ENCODE measurements around the gene ALDH3B2.

ALDH3B2 gene

DNA sequence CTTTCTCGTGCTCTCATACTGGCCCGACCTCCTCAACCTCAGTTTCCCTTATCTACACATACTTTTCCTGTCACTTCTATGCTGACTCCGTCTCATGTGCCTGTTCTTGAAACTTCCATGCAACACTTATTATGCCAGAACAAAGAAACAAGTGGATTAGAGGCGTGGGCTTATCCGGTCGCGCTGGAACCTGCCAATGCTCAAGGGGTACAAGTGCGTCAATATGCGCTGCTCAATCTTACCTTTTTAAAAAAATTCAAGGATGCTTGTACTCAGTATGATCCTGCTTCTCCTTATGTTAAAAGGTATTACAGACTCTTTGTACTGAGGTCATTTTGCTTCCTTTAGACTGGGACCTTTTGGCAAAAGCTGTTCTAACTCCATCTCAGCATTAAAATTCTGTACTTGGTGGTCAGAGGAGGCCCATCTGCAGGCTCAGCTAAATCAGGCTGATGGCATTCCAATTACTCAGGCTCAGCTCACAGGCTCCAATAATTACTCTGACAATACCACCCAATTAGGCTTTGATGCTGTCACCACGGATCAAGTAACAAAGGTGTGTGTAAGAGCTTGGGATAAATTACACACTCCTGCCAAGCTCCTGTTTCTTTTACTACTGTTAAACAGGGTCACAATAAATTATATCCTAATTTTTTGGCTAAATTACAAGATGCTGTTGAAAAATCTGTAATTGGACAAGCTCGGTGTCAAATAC lies 26.3 kb upstream of the ALDH3B2 start:
- WGBS (ENCODE audit: insufficient coverage, insufficient read length): no CpG with 5 or more reads among the region's 11 CpGs
- H3K27me3 ChIP-seq (ENCODE audit: control insufficient read depth, insufficient read depth, low read length): no peaks in the 10 kb centered on the region
- no peaks in the 10 kb centered on the region for H3K9me3 ChIP-seq (ENCODE audit: control insufficient read depth, insufficient read depth, low read length)
- DNase-seq (ENCODE audit: low read depth, low spot score): no peak
- no peak overlapping the region for H3K4me3 ChIP-seq (ENCODE audit: low read length)
- no peak overlapping the region for H3K27ac ChIP-seq (ENCODE audit: low read length)
- H3K36me3 ChIP-seq (ENCODE audit: control insufficient read depth, insufficient read depth, low read length): no peaks in the 10 kb centered on the region
- no peaks in the 10 kb centered on the region for H3K4me1 ChIP-seq (ENCODE audit: control insufficient read depth, insufficient read depth, low read length)

DNA sequence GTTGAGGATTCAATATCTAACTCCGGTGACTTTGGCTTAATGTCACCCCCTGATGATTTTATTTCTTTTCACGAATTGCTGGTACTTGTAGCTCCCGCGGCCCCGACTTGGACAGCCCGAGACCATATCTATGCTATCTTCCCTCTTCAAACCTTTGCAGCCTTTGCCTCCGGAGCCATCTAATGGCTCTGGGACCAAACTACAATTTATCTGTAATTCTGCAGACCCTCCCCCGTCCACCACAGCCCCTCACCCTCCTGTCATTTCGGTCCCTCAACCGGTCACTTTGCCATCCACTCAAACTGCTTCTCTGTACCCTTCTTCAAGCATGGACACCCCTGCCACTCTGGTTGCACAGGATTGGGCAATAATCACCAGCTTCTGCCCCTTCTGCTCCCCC lies 25.7 kb upstream of the ALDH3B2 start:
- DNase-seq (ENCODE audit: low read depth, low spot score): no peak
- no peaks in the 10 kb centered on the region for H3K27me3 ChIP-seq (ENCODE audit: control insufficient read depth, insufficient read depth, low read length)
- H3K4me3 ChIP-seq (ENCODE audit: low read length): no peak overlapping the region
- WGBS (ENCODE audit: insufficient coverage, insufficient read length): no CpG with 5 or more reads among the region's 10 CpGs
- no peak overlapping the region for H3K27ac ChIP-seq (ENCODE audit: low read length)
- no peaks in the 10 kb centered on the region for H3K4me1 ChIP-seq (ENCODE audit: control insufficient read depth, insufficient read depth, low read length)
- no peaks in the 10 kb centered on the region for H3K9me3 ChIP-seq (ENCODE audit: control insufficient read depth, insufficient read depth, low read length)
- no peaks in the 10 kb centered on the region for H3K36me3 ChIP-seq (ENCODE audit: control insufficient read depth, insufficient read depth, low read length)

DNA sequence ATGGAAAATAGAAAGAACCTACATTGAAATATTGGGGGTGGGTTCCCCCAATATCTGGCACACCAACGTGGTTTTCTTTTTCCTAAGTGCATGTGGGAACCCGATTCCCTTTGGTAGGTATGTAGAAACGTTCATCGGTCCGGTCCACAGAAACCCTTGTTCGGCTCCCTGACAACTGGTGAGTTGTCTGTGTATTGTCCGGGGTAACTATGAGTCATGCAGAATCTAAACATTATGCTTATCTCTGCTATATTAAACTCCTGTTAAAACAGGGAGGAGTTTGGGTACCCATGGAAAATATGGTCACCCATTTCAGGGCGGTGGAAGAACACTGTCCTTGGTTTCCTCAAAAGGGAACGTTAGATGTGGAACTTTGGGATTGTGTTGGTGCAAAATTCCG lies 25.1 kb upstream of the ALDH3B2 start:
- H3K36me3 ChIP-seq (ENCODE audit: control insufficient read depth, insufficient read depth, low read length): no peaks in the 10 kb centered on the region
- no peak overlapping the region for H3K4me3 ChIP-seq (ENCODE audit: low read length)
- DNase-seq (ENCODE audit: low read depth, low spot score): no peak
- H3K27me3 ChIP-seq (ENCODE audit: control insufficient read depth, insufficient read depth, low read length): no peaks in the 10 kb centered on the region
- no CpG with 5 or more reads among the region's 10 CpGs for WGBS (ENCODE audit: insufficient coverage, insufficient read length)
- no peak overlapping the region for H3K27ac ChIP-seq (ENCODE audit: low read length)
- no peaks in the 10 kb centered on the region for H3K4me1 ChIP-seq (ENCODE audit: control insufficient read depth, insufficient read depth, low read length)
- H3K9me3 ChIP-seq (ENCODE audit: control insufficient read depth, insufficient read depth, low read length): no peaks in the 10 kb centered on the region

DNA sequence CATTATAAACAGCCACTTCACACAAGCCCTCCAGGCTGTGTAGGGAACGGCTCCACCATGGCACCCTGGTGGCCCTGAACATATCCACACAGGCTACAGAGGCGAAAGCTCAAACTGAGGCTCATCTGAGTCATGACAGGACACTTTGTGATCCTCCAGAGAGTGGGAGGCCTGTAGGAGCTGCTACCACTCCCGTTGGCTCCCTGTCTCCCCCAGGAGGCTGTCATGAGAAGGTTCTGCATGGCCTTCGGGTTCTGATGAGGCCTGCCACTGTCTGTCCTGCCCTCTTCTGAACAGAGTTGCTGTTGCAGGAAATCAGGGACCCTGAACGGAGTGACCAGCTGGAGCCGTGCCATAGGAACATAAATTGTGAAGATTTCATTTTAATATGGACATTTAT lies 23.8 kb upstream of the ALDH3B2 start:
- H3K27ac ChIP-seq (ENCODE audit: low read length): no peak overlapping the region
- H3K4me3 ChIP-seq (ENCODE audit: low read length): no peak overlapping the region
- WGBS (ENCODE audit: insufficient coverage, insufficient read length): no CpG with 5 or more reads among the region's 6 CpGs
- no peaks in the 10 kb centered on the region for H3K4me1 ChIP-seq (ENCODE audit: control insufficient read depth, insufficient read depth, low read length)
- no peaks in the 10 kb centered on the region for H3K36me3 ChIP-seq (ENCODE audit: control insufficient read depth, insufficient read depth, low read length)
- H3K27me3 ChIP-seq (ENCODE audit: control insufficient read depth, insufficient read depth, low read length): no peaks in the 10 kb centered on the region
- no peaks in the 10 kb centered on the region for H3K9me3 ChIP-seq (ENCODE audit: control insufficient read depth, insufficient read depth, low read length)
- no peak for DNase-seq (ENCODE audit: low read depth, low spot score)

DNA sequence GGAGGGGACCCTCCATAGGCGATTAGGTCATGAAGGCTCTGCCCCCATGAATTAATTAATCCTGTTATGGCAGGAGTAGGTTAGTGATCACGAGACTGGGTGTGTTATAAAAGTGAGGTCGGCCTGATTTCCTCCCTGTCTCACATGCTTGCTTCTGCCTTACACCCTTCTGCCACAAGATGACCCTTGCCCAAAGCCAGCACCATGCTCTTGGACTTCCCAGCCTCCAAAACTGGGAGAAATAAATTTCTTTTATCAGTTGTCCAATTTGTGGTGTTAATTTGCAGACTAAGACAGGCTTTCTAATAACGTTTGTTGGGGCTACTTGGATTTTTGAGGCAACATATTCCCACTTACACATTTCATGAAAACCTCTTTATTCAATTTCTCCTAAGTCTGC lies 23.4 kb upstream of the ALDH3B2 start:
- H3K4me1 ChIP-seq (ENCODE audit: control insufficient read depth, insufficient read depth, low read length): no peaks in the 10 kb centered on the region
- no peaks in the 10 kb centered on the region for H3K36me3 ChIP-seq (ENCODE audit: control insufficient read depth, insufficient read depth, low read length)
- H3K9me3 ChIP-seq (ENCODE audit: control insufficient read depth, insufficient read depth, low read length): no peaks in the 10 kb centered on the region
- no peak overlapping the region for H3K4me3 ChIP-seq (ENCODE audit: low read length)
- no CpG with 5 or more reads among the region's 4 CpGs for WGBS (ENCODE audit: insufficient coverage, insufficient read length)
- H3K27ac ChIP-seq (ENCODE audit: low read length): no peak overlapping the region
- no peaks in the 10 kb centered on the region for H3K27me3 ChIP-seq (ENCODE audit: control insufficient read depth, insufficient read depth, low read length)
- DNase-seq (ENCODE audit: low read depth, low spot score): no peak

DNA sequence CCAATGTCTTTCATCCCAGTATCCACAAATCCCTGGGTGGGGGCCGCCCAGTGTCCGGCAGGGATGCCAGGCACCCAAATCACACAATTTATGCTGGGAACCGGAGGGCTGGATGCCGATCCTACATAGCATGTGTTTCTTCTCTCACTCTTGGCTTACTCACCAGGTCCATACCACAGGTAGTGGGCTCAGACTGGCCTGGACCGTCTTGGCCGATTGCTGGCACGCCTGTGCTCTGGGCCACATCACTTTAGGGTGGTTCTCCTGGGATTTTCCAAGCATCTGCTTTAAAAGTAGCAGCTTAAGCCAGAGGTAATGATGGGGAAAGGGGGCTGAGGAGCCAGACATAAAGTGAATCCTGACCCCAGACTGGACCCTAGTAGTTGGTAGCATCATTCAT lies 22.6 kb upstream of the ALDH3B2 start:
- no peaks in the 10 kb centered on the region for H3K27me3 ChIP-seq (ENCODE audit: control insufficient read depth, insufficient read depth, low read length)
- H3K27ac ChIP-seq (ENCODE audit: low read length): no peak overlapping the region
- no peak for DNase-seq (ENCODE audit: low read depth, low spot score)
- H3K9me3 ChIP-seq (ENCODE audit: control insufficient read depth, insufficient read depth, low read length): no peaks in the 10 kb centered on the region
- no peaks in the 10 kb centered on the region for H3K36me3 ChIP-seq (ENCODE audit: control insufficient read depth, insufficient read depth, low read length)
- no peaks in the 10 kb centered on the region for H3K4me1 ChIP-seq (ENCODE audit: control insufficient read depth, insufficient read depth, low read length)
- no peak overlapping the region for H3K4me3 ChIP-seq (ENCODE audit: low read length)
- WGBS (ENCODE audit: insufficient coverage, insufficient read length): no CpG with 5 or more reads among the region's 7 CpGs

DNA sequence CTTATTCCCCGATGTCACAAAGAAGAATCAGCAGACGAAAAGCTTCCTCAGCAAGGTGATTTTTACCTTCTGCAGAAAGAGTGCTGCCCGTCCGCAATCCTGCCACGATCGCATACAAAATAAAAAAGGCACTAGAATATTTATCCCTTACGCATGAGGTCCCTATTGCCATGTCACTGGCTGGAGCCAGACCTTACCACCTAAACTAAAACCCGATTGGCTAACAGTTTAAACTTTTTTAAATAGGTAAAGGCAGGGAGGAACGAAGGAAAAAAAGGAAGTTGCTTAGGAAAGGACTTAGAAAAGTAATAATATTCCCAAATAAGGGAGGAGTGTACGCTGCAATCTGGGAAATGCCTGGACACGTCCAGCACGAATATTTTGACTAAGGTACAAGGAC lies 21.2 kb upstream of the ALDH3B2 start:
- Histone ChIP-seq H3K4me3 (ENCODE audit: low read length) (no peak overlapping the region), H3K27me3 (ENCODE audit: control insufficient read depth, insufficient read depth, low read length) (no peaks in the 10 kb centered on the region), H3K9me3 (ENCODE audit: control insufficient read depth, insufficient read depth, low read length) (no peaks in the 10 kb centered on the region), H3K36me3 (ENCODE audit: control insufficient read depth, insufficient read depth, low read length) (no peaks in the 10 kb centered on the region), H3K4me1 (ENCODE audit: control insufficient read depth, insufficient read depth, low read length) (no peaks in the 10 kb centered on the region), H3K27ac (ENCODE audit: low read length) (no peak overlapping the region)
- WGBS (ENCODE audit: insufficient coverage, insufficient read length): no CpG with 5 or more reads among the region's 12 CpGs
- no peak for DNase-seq (ENCODE audit: low read depth, low spot score)

DNA sequence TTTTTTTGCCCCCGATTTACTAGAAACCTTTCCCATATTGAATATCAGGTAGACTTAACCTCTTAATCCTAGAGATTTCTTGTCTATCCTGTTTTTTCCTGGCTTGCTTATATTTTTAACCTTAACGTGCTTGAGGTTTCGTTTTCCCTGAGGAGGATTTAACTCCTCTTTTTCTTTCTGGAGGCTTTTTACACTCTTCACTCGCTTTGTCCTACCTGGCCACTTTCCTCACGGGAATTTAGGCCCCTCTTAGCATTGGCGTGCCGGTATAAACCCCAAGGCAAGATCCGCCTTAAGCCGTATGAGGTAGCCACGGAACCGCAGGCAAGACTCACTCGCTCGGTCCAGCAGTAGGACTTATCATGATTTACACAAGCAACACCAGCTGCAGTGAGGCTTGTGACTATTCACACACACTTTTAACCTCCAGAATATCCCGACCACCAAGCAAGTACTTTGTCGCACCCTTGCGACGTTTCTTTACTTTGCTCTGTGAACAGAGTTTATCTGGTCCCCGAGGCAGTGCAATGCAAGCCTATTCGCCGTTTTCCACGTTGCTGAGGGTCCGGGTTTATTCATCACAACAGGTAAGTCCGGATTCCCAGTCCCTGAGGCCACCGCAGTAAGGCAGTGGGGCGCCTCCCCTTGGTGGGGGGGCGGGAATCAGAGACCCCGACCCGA lies 20.6 kb upstream of the ALDH3B2 start:
- H3K4me3 ChIP-seq (ENCODE audit: low read length): no peak overlapping the region
- no peak overlapping the region for H3K27ac ChIP-seq (ENCODE audit: low read length)
- no peaks in the 10 kb centered on the region for H3K36me3 ChIP-seq (ENCODE audit: control insufficient read depth, insufficient read depth, low read length)
- no peaks in the 10 kb centered on the region for H3K27me3 ChIP-seq (ENCODE audit: control insufficient read depth, insufficient read depth, low read length)
- H3K4me1 ChIP-seq (ENCODE audit: control insufficient read depth, insufficient read depth, low read length): no peaks in the 10 kb centered on the region
- WGBS (ENCODE audit: insufficient coverage, insufficient read length): no CpG with 5 or more reads among the region's 28 CpGs
- no peak for DNase-seq (ENCODE audit: low read depth, low spot score)
- no peaks in the 10 kb centered on the region for H3K9me3 ChIP-seq (ENCODE audit: control insufficient read depth, insufficient read depth, low read length)

DNA sequence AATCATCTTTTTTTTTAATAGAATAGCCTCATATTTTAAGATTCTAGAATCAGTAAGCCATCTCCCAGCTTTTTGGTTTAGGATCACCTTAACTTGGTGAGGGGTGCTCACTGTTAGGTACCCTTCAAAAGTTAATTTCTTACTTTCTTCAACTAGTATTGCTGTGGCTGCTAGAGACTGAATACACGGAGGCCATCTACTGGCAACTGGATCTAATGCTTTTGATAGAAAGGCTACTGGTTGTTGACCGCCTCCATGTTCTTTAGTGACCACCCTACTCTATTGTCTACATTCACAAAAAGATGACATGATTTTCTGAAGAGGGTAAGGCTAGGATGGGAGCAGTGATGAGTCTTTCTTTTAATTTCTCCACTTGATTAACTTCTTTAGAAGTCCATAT lies 16.7 kb upstream of the ALDH3B2 start:
- no peak overlapping the region for H3K27ac ChIP-seq (ENCODE audit: low read length)
- no peaks in the 10 kb centered on the region for H3K36me3 ChIP-seq (ENCODE audit: control insufficient read depth, insufficient read depth, low read length)
- no peak for DNase-seq (ENCODE audit: low read depth, low spot score)
- no peaks in the 10 kb centered on the region for H3K4me1 ChIP-seq (ENCODE audit: control insufficient read depth, insufficient read depth, low read length)
- no peaks in the 10 kb centered on the region for H3K27me3 ChIP-seq (ENCODE audit: control insufficient read depth, insufficient read depth, low read length)
- H3K4me3 ChIP-seq (ENCODE audit: low read length): no peak overlapping the region
- H3K9me3 ChIP-seq (ENCODE audit: control insufficient read depth, insufficient read depth, low read length): no peaks in the 10 kb centered on the region
- no CpG with 5 or more reads among the region's 2 CpGs for WGBS (ENCODE audit: insufficient coverage, insufficient read length)

DNA sequence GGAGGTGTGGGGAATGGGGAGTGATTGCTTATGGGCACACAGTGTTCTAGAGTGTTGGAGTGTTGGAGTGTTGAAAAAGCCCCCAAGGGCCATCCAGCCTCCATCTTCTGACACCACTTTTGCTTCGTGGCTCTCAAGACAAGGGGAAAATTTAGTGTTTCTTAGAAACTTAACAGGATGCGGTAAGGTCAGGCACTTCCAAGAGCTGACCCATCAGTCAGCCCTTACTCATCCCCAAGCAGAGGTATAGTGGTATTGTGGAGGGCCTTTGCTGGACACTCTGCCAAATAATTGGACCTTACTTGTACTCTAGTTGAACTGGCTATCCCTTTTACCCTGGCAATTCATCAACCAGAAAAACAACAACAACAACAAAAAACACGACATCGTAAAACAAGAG lies 14.8 kb upstream of the ALDH3B2 start:
- no peak for DNase-seq (ENCODE audit: low read depth, low spot score)
- no CpG with 5 or more reads among the region's 4 CpGs for WGBS (ENCODE audit: insufficient coverage, insufficient read length)

DNA sequence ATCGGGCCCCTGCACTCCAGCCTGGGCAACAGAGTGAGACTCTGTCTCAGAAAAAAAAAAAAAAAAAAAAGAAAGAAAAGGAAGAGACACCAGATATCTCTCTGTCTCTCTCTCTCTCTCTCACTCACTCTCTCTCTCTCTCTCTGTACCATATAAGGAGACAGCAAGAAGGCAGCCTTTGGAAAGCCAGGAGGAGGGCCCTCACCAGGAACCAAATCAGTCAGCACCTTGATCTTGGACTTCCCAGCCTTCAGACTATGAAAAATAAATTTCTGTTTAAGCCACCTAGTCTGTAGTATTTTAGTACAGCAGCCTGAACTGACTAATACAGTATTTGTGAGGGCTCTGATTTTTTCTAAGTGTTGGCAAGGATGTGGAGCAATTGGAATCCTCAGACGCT lies 13.6 kb upstream of the ALDH3B2 start:
- H3K9me3 ChIP-seq (ENCODE audit: control insufficient read depth, insufficient read depth, low read length): no peaks in the 10 kb centered on the region
- H3K27me3 ChIP-seq (ENCODE audit: control insufficient read depth, insufficient read depth, low read length): no peaks in the 10 kb centered on the region
- H3K4me1 ChIP-seq (ENCODE audit: control insufficient read depth, insufficient read depth, low read length): no peaks in the 10 kb centered on the region
- H3K4me3 ChIP-seq (ENCODE audit: low read length): no peak overlapping the region
- no peak for DNase-seq (ENCODE audit: low read depth, low spot score)
- no CpG with 5 or more reads among the region's 2 CpGs for WGBS (ENCODE audit: insufficient coverage, insufficient read length)
- H3K36me3 ChIP-seq (ENCODE audit: control insufficient read depth, insufficient read depth, low read length): no peaks in the 10 kb centered on the region
- H3K27ac ChIP-seq (ENCODE audit: low read length): no peak overlapping the region

More for the DNA sequence above, 14.8 kb upstream of the ALDH3B2 start:
- Histone ChIP-seq H3K9me3 (ENCODE audit: control insufficient read depth, insufficient read depth, low read length) (no peaks in the 10 kb centered on the region), H3K27ac (ENCODE audit: low read length) (no peak overlapping the region), H3K4me3 (ENCODE audit: low read length) (no peak overlapping the region), H3K36me3 (ENCODE audit: control insufficient read depth, insufficient read depth, low read length) (no peaks in the 10 kb centered on the region), H3K27me3 (ENCODE audit: control insufficient read depth, insufficient read depth, low read length) (no peaks in the 10 kb centered on the region), H3K4me1 (ENCODE audit: control insufficient read depth, insufficient read depth, low read length) (no peaks in the 10 kb centered on the region)
